Hematopoietic multipotent progenitor cell treated with erythropoietin and hydrocortisone succinate and interleukin-3 and kit ligand, for 6 days (in vitro differentiated cells): ENCODE data around the gene KIR3DL3.
A peak's percentile ranks its signal among the peaks of the same experiment; 100 is the strongest.
"Not testable (repeated sequence)": the region's sequence is repeated elsewhere in the genome, so short reads cannot be mapped to it uniquely, and the experiment has no call there.

Experiments
- DNase-seq: peaks from one replicate; pipeline ENCODE4 v3.0.0-alpha.2; 2015

The KIR3DL3 gene

GRCh38 chr19:54738306-54738705 lies 14.1 kb downstream of the KIR3DL3 start, which contains the start of gene KIR2DL3:
KIR2DL3 (plus strand) TSS chr19:54738513; CDS start chr19:54738546, 33 bp downstream.
- not testable (repeated sequence) for DNase-seq

- no peak for DNase-seq
Measured at GRCh38 chr19:54738715-54739114, 14.5 kb downstream of the KIR3DL3 start.

- DNase-seq = no peak
Measured at GRCh38 chr19:54739587-54740497, 15.6 kb downstream of the KIR3DL3 start.

GRCh38 chr19:54741950-54742349 lies 17.7 kb downstream of the KIR3DL3 start:
- DNase-seq = not testable (repeated sequence)

GRCh38 chr19:54744080-54744479 lies 19.8 kb downstream of the KIR3DL3 start:
- DNase-seq = not testable (repeated sequence)

GRCh38 chr19:54747614-54748322 lies 23.5 kb downstream of the KIR3DL3 start:
- DNase-seq = peak; percentile 35

- not testable (repeated sequence) for DNase-seq
Measured at GRCh38 chr19:54750276-54750675, 26.0 kb downstream of the KIR3DL3 start.

- not testable (repeated sequence) for DNase-seq
Measured at GRCh38 chr19:54756204-54757110, 32.2 kb downstream of the KIR3DL3 start.

GRCh38 chr19:54758577-54758976 lies 34.3 kb downstream of the KIR3DL3 start:
- not testable (repeated sequence) for DNase-seq

- not testable (repeated sequence) for DNase-seq
Measured at GRCh38 chr19:54764219-54764618, 40.0 kb downstream of the KIR3DL3 start.

GRCh38 chr19:54766464-54766863 lies 42.2 kb downstream of the KIR3DL3 start:
- DNase-seq = not testable (repeated sequence)

- DNase-seq = not testable (repeated sequence)
Measured at GRCh38 chr19:54769646-54770045, 45.4 kb downstream of the KIR3DL3 start, which contains the start of gene KIR2DL1. KIR2DL1 (plus strand) TSS chr19:54769793; CDS start chr19:54769851, 58 bp downstream.

GRCh38 chr19:54770511-54770910 lies 46.3 kb downstream of the KIR3DL3 start:
- not testable (repeated sequence) for DNase-seq

- DNase-seq = not testable (repeated sequence)
Measured at GRCh38 chr19:54771018-54771960, 47.0 kb downstream of the KIR3DL3 start.

GRCh38 chr19:54772666-54773065 lies 48.4 kb downstream of the KIR3DL3 start:
- not testable (repeated sequence) for DNase-seq

- not testable (repeated sequence) for DNase-seq
Measured at GRCh38 chr19:54775095-54775815, 51.0 kb downstream of the KIR3DL3 start.

- DNase-seq = not testable (repeated sequence)
Measured at GRCh38 chr19:54775830-54776229, 51.6 kb downstream of the KIR3DL3 start.

- not testable (repeated sequence) for DNase-seq
Measured at GRCh38 chr19:54777851-54778250, 53.6 kb downstream of the KIR3DL3 start.

GRCh38 chr19:54778896-54779295 lies 54.7 kb downstream of the KIR3DL3 start:
- not testable (repeated sequence) for DNase-seq

- DNase-seq = not testable (repeated sequence)
Measured at GRCh38 chr19:54782916-54783315, 58.7 kb downstream of the KIR3DL3 start.
